Measurements from ENCODE around the gene ARHGAP21.

The ARHGAP21 gene

DNA sequence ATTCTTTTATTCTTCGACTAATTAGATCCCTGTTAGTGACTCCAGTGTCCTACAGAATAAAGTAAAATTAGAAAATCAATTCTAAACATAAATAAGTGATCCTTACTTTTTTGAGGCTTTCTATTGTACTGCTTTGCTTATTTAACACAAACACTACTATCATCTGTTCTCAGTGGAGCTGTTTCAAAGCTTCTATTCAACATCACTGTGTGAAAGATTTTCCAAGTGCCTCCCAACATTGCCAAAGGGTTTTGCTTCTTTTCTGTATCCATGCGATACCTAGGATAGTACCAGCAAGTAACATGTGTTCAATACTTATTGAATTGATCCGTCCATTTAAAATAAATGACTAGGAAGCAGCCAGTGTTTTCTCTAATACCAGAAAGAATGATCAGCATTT is 125.7 kb downstream of the ARHGAP21 start:
- H3K4me3 ChIP-seq (ENCODE audit: low read depth, low read length): no peak overlapping the region
- TF ChIP-seq, protein P1, sequence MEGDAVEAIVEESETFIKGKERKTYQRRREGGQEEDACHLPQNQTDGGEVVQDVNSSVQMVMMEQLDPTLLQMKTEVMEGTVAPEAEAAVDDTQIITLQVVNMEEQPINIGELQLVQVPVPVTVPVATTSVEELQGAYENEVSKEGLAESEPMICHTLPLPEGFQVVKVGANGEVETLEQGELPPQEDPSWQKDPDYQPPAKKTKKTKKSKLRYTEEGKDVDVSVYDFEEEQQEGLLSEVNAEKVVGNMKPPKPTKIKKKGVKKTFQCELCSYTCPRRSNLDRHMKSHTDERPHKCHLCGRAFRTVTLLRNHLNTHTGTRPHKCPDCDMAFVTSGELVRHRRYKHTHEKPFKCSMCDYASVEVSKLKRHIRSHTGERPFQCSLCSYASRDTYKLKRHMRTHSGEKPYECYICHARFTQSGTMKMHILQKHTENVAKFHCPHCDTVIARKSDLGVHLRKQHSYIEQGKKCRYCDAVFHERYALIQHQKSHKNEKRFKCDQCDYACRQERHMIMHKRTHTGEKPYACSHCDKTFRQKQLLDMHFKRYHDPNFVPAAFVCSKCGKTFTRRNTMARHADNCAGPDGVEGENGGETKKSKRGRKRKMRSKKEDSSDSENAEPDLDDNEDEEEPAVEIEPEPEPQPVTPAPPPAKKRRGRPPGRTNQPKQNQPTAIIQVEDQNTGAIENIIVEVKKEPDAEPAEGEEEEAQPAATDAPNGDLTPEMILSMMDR (IDR thresholded peaks at IDR 0.05; ENCODE audit: low read depth, low read length, missing control alignments): no peak
- in situ Hi-C loops (cut with HindIII; ENCODE audit: low sequenced_read_pairs): no loop called here

DNA sequence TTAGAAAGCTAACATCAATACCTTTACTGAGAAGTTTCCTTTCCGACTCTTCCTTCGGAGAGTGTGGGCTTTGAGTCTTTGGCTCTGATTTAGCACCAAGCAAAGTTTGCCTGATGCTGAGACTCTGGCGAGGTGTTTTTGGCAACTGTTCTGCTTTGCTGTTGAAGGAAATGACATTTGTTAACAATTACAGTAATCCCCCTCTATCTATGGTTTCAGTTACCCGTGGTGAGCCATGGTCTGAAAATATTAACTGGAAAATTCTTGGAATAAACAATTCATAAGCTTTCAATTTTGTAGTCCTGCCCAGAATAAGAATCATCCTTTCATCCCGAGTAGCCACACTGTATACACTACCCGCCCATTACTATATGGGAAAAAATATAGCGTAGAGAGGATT is 126.3 kb downstream of the ARHGAP21 start:
- DNase-seq (ENCODE audit: low read depth): no peak
- TF ChIP-seq, protein P1 (IDR thresholded peaks at IDR 0.05; ENCODE audit: low read depth, low read length, missing control alignments): no peak
- no peak overlapping the region for H3K4me3 ChIP-seq (ENCODE audit: low read depth, low read length)
- in situ Hi-C loops (cut with HindIII; ENCODE audit: low sequenced_read_pairs): no loop called here

More for the DNA sequence above, 125.7 kb downstream of the ARHGAP21 start:
- no peak for DNase-seq (ENCODE audit: low read depth)

DNA sequence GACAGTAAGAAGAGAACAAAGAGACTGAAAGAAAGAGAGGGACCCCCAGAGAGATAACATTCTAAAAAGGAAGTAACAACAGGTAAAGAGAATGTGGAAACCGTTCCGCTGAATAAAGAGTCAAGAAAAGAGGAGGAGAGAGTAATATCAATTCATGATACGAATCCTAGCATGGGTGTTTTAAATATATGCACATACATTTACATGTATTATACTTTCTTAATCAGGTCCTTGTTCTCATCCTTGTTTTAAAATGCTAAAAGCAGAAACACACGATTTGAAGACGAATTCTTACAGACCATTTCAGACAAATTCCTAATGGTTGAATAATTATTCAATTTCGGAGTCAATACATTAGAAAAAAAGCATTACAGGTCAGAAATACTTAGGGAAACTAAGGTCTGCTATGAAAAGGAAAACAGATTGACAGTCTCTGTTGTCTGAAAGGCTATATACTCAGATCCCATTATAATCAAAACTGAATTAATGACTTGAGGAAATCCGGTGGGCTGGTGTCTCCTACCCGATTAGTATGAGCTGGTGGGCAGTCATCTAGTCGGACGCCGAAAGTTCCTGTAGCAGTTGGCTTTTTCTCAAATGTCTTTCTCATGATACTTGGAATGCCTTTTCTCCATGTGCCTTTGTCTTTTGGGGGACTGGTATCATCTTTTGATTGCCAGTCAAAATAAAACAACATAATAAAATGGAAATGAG is 127.3 kb downstream of the ARHGAP21 start:
- TF ChIP-seq, protein P1 (IDR thresholded peaks at IDR 0.05; ENCODE audit: low read depth, low read length, missing control alignments): no peak
- in situ Hi-C loops (cut with HindIII; ENCODE audit: low sequenced_read_pairs): no loop called here
- no peak overlapping the region for H3K4me3 ChIP-seq (ENCODE audit: low read depth, low read length)
- DNase-seq (ENCODE audit: low read depth): no peak

DNA sequence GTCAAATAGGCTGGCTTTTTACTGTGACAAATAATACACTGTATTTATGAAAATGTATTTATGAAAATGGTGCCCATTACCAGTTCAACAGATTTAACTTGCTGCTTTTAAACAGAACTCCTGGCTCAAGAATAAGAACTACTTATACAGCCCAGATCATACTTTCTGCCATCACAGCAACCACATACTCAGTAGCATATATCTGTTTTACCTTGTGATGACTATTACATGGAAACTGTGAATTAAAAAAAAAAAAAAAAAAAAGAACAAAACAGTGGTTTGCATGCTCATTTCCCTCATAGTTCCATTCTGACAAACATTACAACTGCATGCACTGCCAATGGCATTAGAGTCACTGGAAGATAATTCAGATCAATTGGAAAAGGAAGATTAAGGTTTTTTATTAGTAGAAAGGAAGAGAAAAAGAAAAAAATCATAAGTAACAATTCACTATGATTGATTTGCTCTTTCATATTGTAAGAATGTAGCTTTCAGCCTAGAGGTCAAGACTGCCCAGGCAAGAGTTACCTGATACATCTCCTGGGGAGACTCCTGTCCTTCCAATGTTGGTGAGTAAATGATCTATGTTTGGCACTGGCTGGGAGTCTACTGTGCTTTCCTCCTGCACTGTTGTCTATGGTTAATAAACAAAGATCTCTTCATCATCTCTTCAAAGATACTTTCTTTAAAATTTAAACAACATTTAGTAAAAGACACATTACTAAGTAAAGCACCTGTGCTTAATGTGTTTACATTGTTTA is 132.8 kb downstream of the ARHGAP21 start:
- H3K4me3 ChIP-seq (ENCODE audit: low read depth, low read length): no peak overlapping the region
- TF ChIP-seq, protein P1 (IDR thresholded peaks at IDR 0.05; ENCODE audit: low read depth, low read length, missing control alignments): no peak
- in situ Hi-C loops (cut with HindIII; ENCODE audit: low sequenced_read_pairs): no loop called here
- DNase-seq (ENCODE audit: low read depth): no peak

DNA sequence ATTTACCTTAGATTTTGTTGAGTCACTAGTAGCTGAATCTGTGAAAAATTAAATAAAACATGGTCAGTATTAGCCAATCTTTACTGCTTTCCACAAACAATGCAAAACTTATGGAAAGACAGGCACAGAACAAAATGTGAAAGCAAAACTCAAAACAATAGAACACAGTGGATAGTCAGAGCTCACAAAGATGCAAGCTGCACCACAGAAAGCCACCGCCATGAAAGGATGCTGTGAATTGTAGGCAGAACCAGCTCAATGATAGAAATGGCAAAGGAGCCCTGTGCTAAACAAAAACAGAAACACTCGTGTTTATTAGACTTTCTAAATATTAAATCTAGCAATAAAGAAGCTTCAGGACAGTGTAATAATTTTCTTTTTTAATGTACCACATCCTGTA is 134.4 kb downstream of the ARHGAP21 start:
- TF ChIP-seq, protein P1 (IDR thresholded peaks at IDR 0.05; ENCODE audit: low read depth, low read length, missing control alignments): no peak
- H3K4me3 ChIP-seq (ENCODE audit: low read depth, low read length): no peak overlapping the region
- no peak for DNase-seq (ENCODE audit: low read depth)
- in situ Hi-C loops (cut with HindIII; ENCODE audit: low sequenced_read_pairs): no loop called here

DNA sequence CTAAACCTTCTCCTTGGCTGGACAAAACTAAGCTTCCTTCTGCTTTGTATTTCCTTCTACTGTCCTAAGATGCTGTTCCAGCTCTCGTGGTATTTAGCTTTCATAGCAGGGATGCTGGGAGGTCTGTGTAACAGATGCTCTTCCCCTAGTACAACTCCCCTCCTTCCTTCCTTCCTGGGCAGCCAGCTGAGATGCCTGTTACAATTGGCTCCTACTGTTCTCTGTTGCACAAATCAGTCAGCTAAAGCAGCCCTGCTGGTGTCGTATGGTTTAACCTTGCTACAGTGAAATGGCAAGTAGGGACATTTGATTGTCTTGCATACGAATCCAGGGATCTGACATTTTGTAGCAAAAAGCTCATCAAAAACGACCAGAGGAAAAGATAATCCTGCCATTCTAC is 143.8 kb downstream of the ARHGAP21 start:
- in situ Hi-C loops (cut with HindIII; ENCODE audit: low sequenced_read_pairs): no loop called here
- no peak overlapping the region for H3K4me3 ChIP-seq (ENCODE audit: low read depth, low read length)
- TF ChIP-seq, protein P1 (IDR thresholded peaks at IDR 0.05; ENCODE audit: low read depth, low read length, missing control alignments): no peak
- no peak for DNase-seq (ENCODE audit: low read depth)

All from astrocyte of the cerebellum (primary cell).